ENCODE results near the gene BAIAP2L1. TPM values are rescaled to one million over a fixed set of nuclear protein-coding genes. Genes with fewer than 3 reads are reported as not detected.
"Not testable (repeated sequence)": the region's sequence is repeated elsewhere in the genome, so short reads cannot be mapped to it uniquely, and the experiment has no call there.

Gene BAIAP2L1, protein sequence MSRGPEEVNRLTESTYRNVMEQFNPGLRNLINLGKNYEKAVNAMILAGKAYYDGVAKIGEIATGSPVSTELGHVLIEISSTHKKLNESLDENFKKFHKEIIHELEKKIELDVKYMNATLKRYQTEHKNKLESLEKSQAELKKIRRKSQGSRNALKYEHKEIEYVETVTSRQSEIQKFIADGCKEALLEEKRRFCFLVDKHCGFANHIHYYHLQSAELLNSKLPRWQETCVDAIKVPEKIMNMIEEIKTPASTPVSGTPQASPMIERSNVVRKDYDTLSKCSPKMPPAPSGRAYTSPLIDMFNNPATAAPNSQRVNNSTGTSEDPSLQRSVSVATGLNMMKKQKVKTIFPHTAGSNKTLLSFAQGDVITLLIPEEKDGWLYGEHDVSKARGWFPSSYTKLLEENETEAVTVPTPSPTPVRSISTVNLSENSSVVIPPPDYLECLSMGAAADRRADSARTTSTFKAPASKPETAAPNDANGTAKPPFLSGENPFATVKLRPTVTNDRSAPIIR
- not detected for polyA plus RNA-seq (2012; ENCODE audit: insufficient read depth, insufficient read length)

DNA sequence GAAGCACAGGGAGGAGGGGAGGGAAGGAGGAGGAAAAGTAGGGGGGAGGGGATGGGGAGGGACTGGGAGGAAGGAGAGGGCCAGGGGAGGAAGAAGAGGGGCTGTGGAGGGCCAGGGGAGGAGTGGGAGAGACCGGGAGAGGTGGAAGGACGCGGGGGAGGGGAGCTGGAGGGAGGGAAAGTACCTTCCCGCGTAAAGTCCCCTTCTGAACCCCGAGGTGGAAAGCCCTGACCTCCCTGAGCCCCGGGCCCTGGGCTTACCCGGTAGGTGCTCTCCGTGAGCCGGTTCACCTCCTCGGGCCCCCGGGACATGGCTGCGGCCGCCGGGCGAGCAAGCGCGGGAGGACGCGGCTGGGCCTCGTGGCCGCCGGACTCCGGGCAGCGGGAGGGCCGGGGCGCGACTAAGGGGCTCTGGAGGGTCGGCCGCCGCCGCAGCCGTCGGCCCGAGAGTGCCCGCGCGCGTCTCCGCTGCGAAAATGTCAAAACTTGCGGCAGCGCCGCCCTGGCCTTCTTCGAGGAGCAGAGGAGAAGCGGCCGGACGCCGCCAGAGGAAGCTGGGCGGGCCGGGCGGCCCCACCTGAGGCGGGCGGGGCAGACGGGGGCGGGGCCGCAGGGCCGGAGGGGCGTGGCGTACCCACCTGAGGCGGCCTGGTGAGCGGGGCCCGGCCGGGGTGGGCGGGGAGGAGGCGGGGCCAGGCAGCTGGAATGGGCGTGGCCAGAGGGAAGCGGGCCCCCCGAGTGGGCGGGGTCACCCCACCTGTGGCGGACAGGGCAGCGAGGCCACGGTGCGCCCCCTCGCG, at the start of gene BAIAP2L1:
Gene BAIAP2L1 (minus strand): TSS at position 549 of the 799 bp plus-strand sequence. CDS start 238 bp downstream, at position 311.
- no peak for DNase-seq (ENCODE audit: low read depth, low spot score)
- H3K4me3 ChIP-seq (ENCODE audit: low read length) = no peak within 1 kb of the TSS

DNA sequence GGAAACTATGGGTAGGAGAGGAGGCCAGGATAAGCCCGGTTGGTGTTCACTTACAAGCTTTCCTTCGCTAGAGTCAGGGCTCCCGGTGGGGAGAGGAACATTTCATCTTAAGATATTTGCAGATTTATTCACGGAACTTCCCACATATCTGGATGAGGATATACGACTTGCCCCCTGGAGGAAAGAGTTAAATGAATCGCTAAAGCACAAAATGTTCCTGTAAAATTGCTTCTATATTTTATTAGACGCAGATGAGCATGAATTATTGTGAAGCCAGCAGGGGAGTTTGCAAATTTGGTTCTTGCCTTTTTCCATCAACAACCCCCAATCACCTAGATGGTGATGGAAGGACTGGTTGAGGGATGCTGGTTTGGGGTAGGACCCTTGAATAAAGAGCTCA, 47.9 kb upstream of the BAIAP2L1 start:
- no peak for DNase-seq (ENCODE audit: low read depth, low spot score)
- no peak overlapping the region for H3K4me3 ChIP-seq (ENCODE audit: low read length)

DNA sequence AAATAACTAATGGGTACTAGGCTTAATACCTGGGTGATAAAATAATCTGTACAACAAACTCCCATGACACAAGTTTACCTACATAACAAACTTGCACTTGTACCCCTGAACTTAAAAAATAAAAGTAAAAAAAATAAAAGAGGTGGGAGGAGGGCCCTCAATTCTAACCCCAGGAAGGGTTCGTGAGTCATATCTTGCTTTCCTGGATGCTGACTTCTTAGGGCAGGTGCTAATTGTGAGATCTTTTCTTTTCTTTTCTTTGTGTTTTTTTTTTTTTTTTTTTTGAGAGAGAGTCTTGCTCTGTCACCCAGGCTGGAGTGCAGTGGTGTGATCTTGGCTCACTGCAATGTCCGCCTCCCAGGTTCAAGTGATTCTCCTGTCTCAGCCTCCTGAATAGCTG, 40.1 kb upstream of the BAIAP2L1 start:
- not testable (repeated sequence) for DNase-seq (ENCODE audit: low read depth, low spot score); H3K4me3 ChIP-seq (ENCODE audit: low read length)

DNA sequence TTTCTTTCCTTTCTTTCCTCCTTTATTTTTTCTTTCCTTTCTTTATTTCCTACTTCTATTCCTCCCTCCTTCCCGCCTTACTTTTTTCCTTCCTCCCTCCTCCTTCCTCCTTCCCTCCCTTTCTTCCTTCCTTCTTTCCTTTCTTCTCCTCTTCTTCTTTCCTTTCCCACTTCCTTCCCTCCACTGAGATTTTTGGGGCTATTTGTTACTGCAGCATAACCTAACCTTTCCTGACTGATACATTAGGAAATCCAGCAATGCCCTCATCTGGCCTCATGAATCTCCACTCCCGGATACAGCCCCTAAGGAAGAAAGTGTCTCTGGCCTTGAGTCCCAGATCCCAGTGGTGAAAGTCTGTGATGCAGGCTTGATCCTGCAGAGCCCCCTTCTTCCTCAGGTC, 38.6 kb upstream of the BAIAP2L1 start:
- DNase-seq (ENCODE audit: low read depth, low spot score) = no peak
- H3K4me3 ChIP-seq (ENCODE audit: low read length) = no peak overlapping the region

DNA sequence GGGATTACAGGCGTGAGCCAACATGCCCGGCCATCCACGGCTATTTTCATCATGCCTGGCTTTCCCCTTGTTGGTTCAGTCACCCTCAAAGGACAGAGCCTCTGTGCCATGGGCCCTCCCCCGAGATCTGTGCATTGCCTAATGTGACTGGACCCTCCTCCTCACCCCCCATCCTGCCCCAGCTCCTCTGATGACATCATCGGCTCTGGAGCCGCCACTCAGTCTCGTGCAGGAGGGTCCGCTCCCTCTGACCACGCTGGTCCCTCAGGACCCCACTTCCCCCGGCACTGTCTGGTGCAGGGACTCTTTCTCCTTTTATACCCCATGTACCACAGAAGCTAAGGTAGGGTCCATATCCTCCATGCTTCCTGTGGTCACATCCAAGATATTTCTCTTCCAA, 33.2 kb upstream of the BAIAP2L1 start:
- DNase-seq (ENCODE audit: low read depth, low spot score) = no peak
- no peak overlapping the region for H3K4me3 ChIP-seq (ENCODE audit: low read length)

DNA sequence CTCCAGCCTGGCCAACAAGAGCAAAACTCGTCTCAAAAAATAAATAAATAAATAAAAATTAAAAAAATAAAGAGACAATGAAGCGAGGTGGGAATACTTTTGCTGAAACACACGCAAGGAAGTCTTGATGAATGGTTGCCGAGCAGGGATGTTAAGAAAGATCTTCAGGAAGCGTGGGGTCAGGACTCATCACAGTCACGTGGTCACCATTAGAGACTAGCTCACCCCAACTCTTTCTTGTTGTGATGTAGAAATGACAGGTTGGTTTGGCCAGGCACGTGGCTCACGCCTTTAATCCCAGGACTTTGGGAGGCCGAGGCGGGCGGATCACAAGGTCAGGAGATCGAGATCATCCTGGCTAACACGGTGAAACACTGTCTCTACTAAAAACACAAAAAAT, 28.9 kb upstream of the BAIAP2L1 start:
- no peak for DNase-seq (ENCODE audit: low read depth, low spot score)

DNA sequence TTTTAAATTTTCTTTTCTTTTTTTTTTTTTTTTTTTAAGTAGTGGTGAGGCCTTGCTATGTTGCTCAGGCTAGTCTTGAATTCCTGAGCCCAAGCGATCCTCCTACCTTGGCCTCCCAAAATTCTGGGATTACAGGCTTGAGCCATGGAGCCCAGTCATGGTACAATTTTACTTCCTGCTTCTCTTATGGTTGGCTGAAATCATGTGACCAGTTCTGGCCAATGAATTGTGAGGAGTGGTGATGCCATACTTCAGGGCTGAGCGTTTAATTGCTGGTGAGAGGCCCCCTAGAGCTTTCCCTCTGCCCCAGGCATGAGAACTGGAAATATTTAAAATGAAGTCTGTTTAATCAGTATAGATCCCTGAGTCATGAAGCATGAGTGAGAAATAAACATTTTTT, 22.2 kb upstream of the BAIAP2L1 start:
- DNase-seq (ENCODE audit: low read depth, low spot score) = peak; percentile 18
- H3K4me3 ChIP-seq (ENCODE audit: low read length) = no peak overlapping the region

More for the DNA sequence above, 28.9 kb upstream of the BAIAP2L1 start:
- H3K4me3 ChIP-seq (ENCODE audit: low read length) = no peak overlapping the region

DNA sequence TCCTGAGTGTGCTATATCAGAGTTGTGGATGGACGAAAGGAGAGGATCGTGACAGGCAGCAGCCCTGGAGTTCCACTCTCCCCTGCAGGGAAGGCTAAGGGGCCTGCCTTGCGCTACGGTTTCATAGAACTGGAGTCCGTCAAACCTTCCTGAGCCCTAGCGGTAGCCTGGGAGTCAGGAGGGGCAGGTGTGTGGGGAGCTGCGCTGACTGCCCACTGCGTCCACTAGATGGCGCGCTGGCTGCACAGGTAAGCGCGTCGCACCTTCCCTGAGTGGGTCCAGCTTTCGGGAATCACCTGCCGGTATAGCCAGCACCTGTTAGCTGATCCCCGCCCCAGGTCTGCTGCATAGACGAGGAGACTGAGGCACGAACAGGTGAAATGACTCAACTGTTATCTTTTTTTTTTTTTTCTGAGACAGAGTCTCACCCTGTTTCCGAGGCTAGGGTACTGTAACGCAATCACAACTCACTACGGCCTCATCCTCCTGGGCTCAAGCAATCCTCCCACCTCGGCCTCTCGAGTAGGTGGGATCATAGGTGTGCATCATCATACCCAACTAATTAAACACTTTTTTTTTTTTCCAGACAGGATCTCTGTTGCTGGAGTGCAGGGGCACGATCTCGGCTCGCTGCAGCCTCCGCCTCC, 20.2 kb upstream of the BAIAP2L1 start:
- H3K4me3 ChIP-seq (ENCODE audit: low read length) = no peak overlapping the region
- DNase-seq (ENCODE audit: low read depth, low spot score) = peak; percentile 48

DNA sequence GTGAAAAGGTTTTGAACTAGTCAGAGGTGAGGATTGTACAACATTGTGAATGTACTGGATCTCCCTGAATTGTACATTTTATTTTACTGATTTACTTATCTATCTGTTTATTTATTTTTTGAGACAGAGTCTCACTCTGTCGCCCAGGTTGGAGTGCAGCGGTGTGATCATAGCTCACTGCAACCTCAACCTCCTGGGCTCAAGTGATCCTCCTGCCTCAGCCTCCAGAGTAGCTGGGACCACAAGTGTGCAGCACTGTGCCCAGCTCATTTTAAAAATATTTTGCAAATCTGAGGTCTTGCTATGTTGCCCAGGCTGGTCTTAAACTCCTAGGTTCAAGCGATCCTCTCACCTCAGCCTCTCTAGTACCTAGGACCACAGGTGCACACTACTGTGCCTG, 19.1 kb upstream of the BAIAP2L1 start:
- DNase-seq (ENCODE audit: low read depth, low spot score); H3K4me3 ChIP-seq (ENCODE audit: low read length): not testable (repeated sequence)

DNA sequence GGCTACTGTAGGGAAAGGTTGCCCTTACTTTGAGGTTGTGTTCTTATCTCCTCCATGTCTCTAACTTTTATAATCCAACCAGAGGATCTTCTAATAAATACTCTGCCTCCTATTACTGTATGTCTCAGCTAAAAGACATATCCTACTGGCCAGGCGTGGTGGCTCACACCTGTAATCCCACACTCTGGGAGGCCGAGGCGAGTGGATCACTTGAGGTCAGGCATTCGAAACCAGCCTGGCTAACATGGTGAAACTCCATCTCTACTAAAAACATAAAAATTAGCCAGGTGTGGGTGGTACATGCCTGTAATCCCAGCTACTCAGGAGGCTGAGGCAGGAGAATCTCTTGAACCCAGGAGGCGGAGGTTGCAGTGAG, 18.4 kb upstream of the BAIAP2L1 start:
- not testable (repeated sequence) for H3K4me3 ChIP-seq (ENCODE audit: low read length); DNase-seq (ENCODE audit: low read depth, low spot score)

DNA sequence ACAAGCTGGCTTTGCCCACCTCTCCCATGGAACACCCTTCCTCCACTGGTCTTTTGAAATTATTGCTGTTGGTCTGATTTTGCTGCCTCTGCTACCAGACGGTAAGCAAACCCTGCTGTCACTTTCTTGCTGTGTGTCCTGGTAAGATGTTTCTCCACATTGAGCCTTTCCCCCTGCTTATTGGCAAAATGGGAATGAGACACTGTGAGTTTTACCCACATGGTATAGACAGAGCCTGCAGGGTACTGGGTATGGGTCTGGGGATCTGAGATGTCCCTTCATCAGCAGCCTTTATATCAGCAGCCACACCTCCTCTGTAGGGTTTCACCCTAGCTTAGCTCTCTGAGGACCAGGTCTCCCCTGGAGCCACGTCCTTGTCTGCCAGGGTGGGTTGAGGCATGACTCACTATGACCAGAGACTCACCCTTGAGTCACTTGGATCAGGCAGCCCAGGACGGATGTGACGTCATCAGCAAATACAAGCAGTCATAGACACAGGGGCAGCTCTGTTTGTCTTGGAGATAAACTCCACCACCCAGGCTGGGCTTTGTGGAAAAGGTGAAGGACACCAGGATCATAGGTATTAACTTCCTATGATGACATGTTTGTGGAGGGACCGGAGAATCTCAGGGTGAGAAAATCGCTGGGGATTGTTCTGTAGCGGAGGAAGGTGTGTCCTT, 17.9 kb upstream of the BAIAP2L1 start:
- H3K4me3 ChIP-seq (ENCODE audit: low read length) = no peak overlapping the region
- DNase-seq (ENCODE audit: low read depth, low spot score) = no peak

DNA sequence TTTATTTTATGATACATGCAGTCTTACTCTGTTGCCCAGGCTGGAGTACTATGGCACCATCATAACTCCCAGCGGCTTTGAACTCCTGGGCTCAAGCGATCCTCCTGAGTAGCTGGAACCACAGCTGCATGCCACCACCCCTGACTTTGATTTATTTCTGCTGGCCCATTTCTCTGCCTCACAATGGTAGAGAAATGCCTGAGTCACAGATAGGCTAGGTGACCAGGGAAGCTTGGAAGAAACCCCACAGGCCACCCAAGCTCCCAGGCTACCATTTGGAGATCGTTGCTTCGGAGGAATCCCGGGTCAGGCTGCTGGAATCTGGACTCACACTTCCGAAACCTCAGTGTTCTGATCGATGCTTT, 17.4 kb upstream of the BAIAP2L1 start:
- no peak for DNase-seq (ENCODE audit: low read depth, low spot score)
- H3K4me3 ChIP-seq (ENCODE audit: low read length) = no peak overlapping the region

DNA sequence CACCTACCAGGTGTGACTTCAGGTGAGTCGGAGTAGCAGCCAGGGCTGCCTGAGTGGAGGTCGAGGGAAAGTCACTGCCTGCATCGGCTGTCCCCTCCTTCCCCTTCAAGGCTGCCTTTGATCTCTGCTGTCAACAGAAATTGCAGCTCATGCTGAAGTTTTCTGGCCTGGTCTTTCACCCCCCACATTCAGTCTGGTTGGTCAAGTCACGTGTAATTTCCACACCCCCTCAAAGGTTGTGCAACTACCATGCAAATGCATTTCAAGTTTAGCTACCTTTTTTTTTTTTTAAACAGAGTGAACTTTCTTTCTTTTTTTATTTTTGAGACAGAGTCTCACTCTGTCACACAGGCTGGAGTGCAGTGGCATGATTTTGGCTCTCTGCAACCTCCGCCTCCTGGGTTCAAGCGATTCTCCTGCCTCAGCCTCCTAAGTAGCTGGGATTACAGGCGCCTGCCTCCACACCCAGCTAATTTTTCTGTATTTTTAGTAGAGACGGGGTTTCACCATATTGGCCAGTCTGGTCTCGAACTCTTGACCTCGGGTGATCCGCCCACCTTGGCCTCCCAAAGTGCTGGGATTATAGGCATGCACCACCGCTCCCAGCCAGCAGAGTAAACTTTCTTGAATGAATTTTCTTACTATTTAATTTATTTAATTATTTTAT, 16.8 kb upstream of the BAIAP2L1 start:
- not testable (repeated sequence) for DNase-seq (ENCODE audit: low read depth, low spot score); H3K4me3 ChIP-seq (ENCODE audit: low read length)

DNA sequence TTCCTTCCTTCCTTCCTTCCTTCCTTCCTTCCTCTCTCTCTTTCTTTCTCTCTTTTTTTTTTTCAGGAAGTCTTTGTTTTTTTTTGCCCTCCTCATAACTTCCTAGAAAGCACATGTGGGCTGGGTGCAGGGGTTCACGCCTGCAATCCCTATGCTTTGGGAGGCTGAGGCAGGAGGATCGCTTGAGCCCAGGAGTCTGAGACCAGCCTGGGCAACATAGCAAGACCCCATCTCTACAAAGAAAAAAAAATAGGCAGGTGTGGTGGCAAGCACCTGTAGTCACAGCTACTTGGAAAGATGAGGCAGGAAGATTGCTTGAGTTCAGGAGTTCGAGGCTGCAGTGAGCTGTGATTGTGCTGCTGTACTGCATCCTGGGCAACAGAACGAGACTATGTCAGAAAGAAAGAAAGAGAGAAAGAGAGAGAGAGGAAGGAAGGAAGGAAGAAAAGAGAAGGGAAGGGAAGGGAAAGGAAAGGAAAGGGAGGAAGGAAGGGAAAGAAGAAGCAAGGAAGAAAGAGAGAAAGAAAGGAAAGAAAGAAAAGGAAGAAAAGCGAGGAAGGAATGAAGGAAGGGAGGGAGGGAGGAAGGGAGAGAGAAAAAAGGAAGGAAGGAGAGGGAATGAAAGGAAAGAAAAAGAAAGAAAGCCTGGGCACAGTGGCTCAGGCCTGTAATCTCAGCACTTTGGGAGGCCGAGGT, 13.5 kb upstream of the BAIAP2L1 start:
- DNase-seq (ENCODE audit: low read depth, low spot score) = no peak
- no peak overlapping the region for H3K4me3 ChIP-seq (ENCODE audit: low read length)

DNA sequence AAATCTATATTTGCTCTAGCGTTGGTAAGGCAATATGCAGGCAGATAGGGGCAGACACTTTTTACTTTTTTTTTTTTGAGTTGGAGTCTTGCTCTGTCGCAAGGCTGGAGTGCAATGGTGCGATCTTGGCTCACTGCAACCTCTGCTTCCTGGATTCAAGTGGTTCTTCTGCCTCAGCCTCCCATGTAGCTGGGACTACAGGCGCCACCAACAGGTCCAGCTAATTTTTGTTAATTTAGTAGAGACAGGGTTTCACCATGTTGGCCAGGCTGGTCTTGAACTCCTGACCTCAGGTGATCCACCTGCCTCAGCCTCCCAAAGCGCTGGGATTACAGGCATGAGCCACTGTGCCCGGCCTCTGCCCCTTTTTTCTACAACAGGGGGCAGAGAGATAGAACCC, 12.8 kb upstream of the BAIAP2L1 start:
- not testable (repeated sequence) for DNase-seq (ENCODE audit: low read depth, low spot score)

DNA sequence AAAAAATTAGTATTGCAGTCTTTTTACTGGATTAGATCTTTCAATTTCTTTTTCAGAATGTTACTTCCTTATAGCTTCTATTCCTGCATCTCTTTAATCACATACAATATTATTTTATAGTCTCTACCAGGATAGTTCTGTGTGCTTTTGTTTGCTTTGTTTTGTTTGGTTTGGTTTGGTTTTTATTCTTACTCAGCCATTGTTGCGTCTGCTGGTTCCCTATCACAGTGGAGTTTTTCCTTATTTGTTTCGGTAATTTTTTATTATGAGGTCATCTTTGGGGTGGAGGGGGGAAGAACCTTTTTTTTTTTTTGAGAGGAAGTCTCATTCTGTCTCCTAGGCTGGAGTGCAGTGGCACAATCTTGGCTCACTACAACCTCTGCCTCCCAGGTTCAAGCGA, 9.0 kb upstream of the BAIAP2L1 start:
- H3K4me3 ChIP-seq (ENCODE audit: low read length) = no peak overlapping the region
- DNase-seq (ENCODE audit: low read depth, low spot score) = no peak

More for the DNA sequence above, 12.8 kb upstream of the BAIAP2L1 start:
- not testable (repeated sequence) for H3K4me3 ChIP-seq (ENCODE audit: low read length)

DNA sequence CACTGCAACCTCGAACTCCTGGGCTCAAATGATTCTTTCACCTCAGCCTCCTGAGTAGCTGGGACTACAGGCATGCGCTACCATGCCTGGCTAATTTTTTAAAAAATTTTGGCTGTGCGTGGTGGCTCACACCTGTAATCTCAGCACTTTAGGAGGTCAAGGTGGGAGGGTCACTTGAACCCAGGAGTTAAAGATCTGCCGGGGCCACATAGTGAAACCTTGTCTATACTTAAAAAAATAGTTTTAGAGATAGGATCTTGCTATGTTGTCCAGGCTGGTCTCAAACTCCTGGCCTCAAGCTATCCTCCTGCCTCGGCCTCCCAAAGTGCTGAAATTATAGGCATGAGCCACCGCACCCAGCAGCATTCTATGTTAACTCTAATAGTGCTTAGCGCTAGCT, 7.3 kb upstream of the BAIAP2L1 start:
- H3K4me3 ChIP-seq (ENCODE audit: low read length); DNase-seq (ENCODE audit: low read depth, low spot score): not testable (repeated sequence)

DNA sequence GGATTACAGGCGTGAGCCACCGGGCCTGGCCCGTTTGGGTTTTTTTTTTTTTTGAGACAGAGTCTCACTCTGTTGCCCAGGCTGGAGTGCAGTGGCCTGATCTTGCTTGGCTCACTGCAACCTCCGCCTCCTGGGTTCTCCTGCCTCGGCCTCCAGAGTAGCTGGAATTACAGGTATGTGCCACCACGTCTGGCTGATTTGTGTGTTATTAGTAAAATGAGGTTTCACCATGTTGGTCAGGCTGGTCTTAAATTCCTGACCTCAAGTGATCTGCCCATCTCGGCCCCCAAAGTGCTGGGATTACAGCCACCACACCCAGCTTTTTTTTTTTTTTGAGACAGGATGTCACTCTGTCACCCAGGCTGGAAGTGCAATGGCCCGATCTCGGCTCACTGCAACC, 5.9 kb upstream of the BAIAP2L1 start:
- no peak for DNase-seq (ENCODE audit: low read depth, low spot score)

More for the DNA sequence above, 5.9 kb upstream of the BAIAP2L1 start:
- H3K4me3 ChIP-seq (ENCODE audit: low read length) = no peak overlapping the region

Data from Jurkat, Clone E6-1 (cell line).